Fibroblast of lung (primary cell): ENCODE data around the gene UTP11. TPM values are rescaled to one million over a fixed set of nuclear protein-coding genes. Genes with fewer than 3 reads are reported as not detected.

Source experiments
- DNase-seq, 2 donors: peaks; one replicate each; pipeline versions ENCODE4 v3.0.0 to v3.0.0-alpha.2; 2010; ENCODE audit warnings: low read depth in 2 of 2
- H2AFZ ChIP-seq: 2 replicates; pipeline ENCODE4 v1.5.1; 2012; ENCODE audit warnings: low read length, control low read depth, inconsistent platforms
- H3K27ac ChIP-seq: 2 replicates; pipeline ENCODE4 v1.5.1; 2011; ENCODE audit warnings: low read length, control low read depth; ENCODE audit not compliant: insufficient read depth
- H3K27me3 ChIP-seq: 2 replicates; pipeline ENCODE4 v1.5.1; 2011; ENCODE audit warnings: mild to moderate bottlenecking, low read length; ENCODE audit not compliant: control insufficient read depth, insufficient read depth
- H3K36me3 ChIP-seq: 2 replicates; pipeline ENCODE4 v1.5.1; 2011; ENCODE audit warnings: low read length; ENCODE audit not compliant: control insufficient read depth, insufficient read depth
- H3K4me1 ChIP-seq: 2 replicates; pipeline ENCODE4 v1.5.1; 2011; ENCODE audit warnings: low read length; ENCODE audit not compliant: control insufficient read depth, insufficient read depth; ENCODE audit errors: extremely low read depth
- H3K4me2 ChIP-seq: 2 replicates; pipeline ENCODE4 v1.5.1; 2011; ENCODE audit warnings: low read length, control low read depth; ENCODE audit not compliant: insufficient read depth; ENCODE audit errors: extremely low read depth
- H3K4me3 ChIP-seq, 4 experiments: fragments of 200-600 bp in 1 of 4; sonication (generic) in 1 of 4; replicated peaks in 1 of 4; 2 replicates each; pipeline ENCODE4 v1.5.1; 2011 to 2016; ENCODE audit warnings: low read length in 4 of 4, low read depth in 3 of 4, mild to moderate bottlenecking in 3 of 4, control low read depth in 2 of 4, inconsistent platforms in 1 of 4, mixed read lengths in 1 of 4; ENCODE audit not compliant: insufficient read depth in 1 of 4; ENCODE audit errors: control extremely low read depth in 1 of 4
- H3K79me2 ChIP-seq: 2 replicates; pipeline ENCODE4 v1.5.1; 2012; ENCODE audit warnings: mild to moderate bottlenecking, low read length, inconsistent platforms; ENCODE audit not compliant: control insufficient read depth, insufficient read depth
- H3K9ac ChIP-seq: 2 replicates; pipeline ENCODE4 v1.5.1; 2011; ENCODE audit warnings: mild to moderate bottlenecking, low read length, control low read depth; ENCODE audit not compliant: insufficient read depth
- H3K9me3 ChIP-seq: 2 replicates; pipeline ENCODE4 v1.5.1; 2012; ENCODE audit warnings: low read depth, low read length; ENCODE audit not compliant: control insufficient read depth, insufficient read depth
- H4K20me1 ChIP-seq: 2 replicates; pipeline ENCODE4 v1.5.1; 2011; ENCODE audit warnings: low read length; ENCODE audit not compliant: control insufficient read depth, insufficient read depth; ENCODE audit errors: extremely low read depth
- CTCF ChIP-seq, 2 donors: IDR thresholded peaks in 1 of 2; conservative IDR thresholded peaks in 1 of 2; 1 replicate in 1 of 2; 2 replicates in 1 of 2; pipeline ENCODE4 v1.5.1; 2011 to 2012; ENCODE audit warnings: low read length in 2 of 2, control low read depth in 1 of 2, inconsistent platforms in 1 of 2, low read depth in 1 of 2, mild to moderate bottlenecking in 1 of 2
- EZH2 ChIP-seq: IDR thresholded peaks from 2 replicates; pipeline ENCODE4 v1.5.1; 2012; ENCODE audit warnings: low read length, control low read depth, mild to moderate bottlenecking; ENCODE audit errors: missing control alignments
- polyA plus RNA-seq, 2 donors: library from polyadenylated mRNA; depleted of rRNA in 1 of 2; stranded (reverse) in 1 of 2; unstranded in 1 of 2; fragments of >200 nt; gene quantifications; 2 replicates each; pipeline ENCODE4 v1.2.1, GENCODE V29; 2011 to 2012; ENCODE audit warnings: missing spikeins in 1 of 2
- total RNA-seq: library from RNA; depleted of rRNA; stranded (reverse); fragments of >200 nt; gene quantifications from 2 replicates; pipeline ENCODE4 v1.2.1, GENCODE V29; 2014

The UTP11 gene
- total and polyA plus RNA-seq, 2 donors (not counting 1 experiment from before 2014, with no cell fraction given), result 34.8 to 56.5 TPM

- H2AFZ ChIP-seq, result no peak overlapping the region
- no peaks in the 10 kb centered on the region for H3K4me1 ChIP-seq
- H4K20me1 ChIP-seq, result no peaks in the 10 kb centered on the region
- H3K4me3 ChIP-seq, result no peak overlapping the region
- no peaks in the 10 kb centered on the region for H3K79me2 ChIP-seq
- peaks cover 22% of the 10 kb centered on the region for H3K27me3 ChIP-seq
- H3K4me2 ChIP-seq, result no peak overlapping the region
- no peaks in the 10 kb centered on the region for H3K9me3 ChIP-seq
- TF ChIP-seq EZH2, result no peak
- no peak for TF ChIP-seq CTCF (conservative IDR thresholded peaks at IDR 0.05 in 1 of 2, IDR thresholded peaks at IDR 0.05 in 1 of 2; ENCODE audit: low read depth in 1 of 2, low read length in 2 of 2)
- H3K36me3 ChIP-seq, result no peaks in the 10 kb centered on the region
- DNase-seq, result no peak
- no peak overlapping the region for H3K27ac ChIP-seq
- no peak overlapping the region for H3K9ac ChIP-seq
These were observed 41.0 kb downstream of the UTP11 start for GRCh38 chr1:38053416-38054091.

GRCh38 chr1:38055398-38055797 is 42.9 kb downstream of the UTP11 start:
- no peak for DNase-seq
- no peaks in the 10 kb centered on the region for H3K4me1 ChIP-seq
- no peak overlapping the region for H3K9ac ChIP-seq
- H4K20me1 ChIP-seq, result no peaks in the 10 kb centered on the region
- no peak overlapping the region for H2AFZ ChIP-seq
- no peaks in the 10 kb centered on the region for H3K79me2 ChIP-seq
- H3K4me2 ChIP-seq, result no peak overlapping the region
- no peak overlapping the region for H3K27ac ChIP-seq
- TF ChIP-seq EZH2 (no peak), CTCF (conservative IDR thresholded peaks at IDR 0.05 in 1 of 2, IDR thresholded peaks at IDR 0.05 in 1 of 2; ENCODE audit: low read depth in 1 of 2, low read length in 2 of 2) (no peak)
- no peak overlapping the region for H3K4me3 ChIP-seq
- H3K9me3 ChIP-seq, result no peaks in the 10 kb centered on the region
- no peaks in the 10 kb centered on the region for H3K36me3 ChIP-seq
- H3K27me3 ChIP-seq, result peaks cover 9% of the 10 kb centered on the region

GRCh38 chr1:38055965-38056364 is 43.4 kb downstream of the UTP11 start:
- H3K27ac ChIP-seq, result no peak overlapping the region
- DNase-seq, result no peak
- H3K9me3 ChIP-seq, result no peaks in the 10 kb centered on the region
- H4K20me1 ChIP-seq, result no peaks in the 10 kb centered on the region
- H3K4me3 ChIP-seq, result no peak overlapping the region
- H3K4me2 ChIP-seq, result no peak overlapping the region
- TF ChIP-seq EZH2 (no peak), CTCF (conservative IDR thresholded peaks at IDR 0.05 in 1 of 2, IDR thresholded peaks at IDR 0.05 in 1 of 2; ENCODE audit: low read depth in 1 of 2, low read length in 2 of 2) (no peak)
- H3K36me3 ChIP-seq, result no peaks in the 10 kb centered on the region
- no peaks in the 10 kb centered on the region for H3K4me1 ChIP-seq
- peaks cover 9% of the 10 kb centered on the region for H3K27me3 ChIP-seq
- no peaks in the 10 kb centered on the region for H3K79me2 ChIP-seq
- no peak overlapping the region for H2AFZ ChIP-seq
- H3K9ac ChIP-seq, result no peak overlapping the region
